Kasumi-1 (cell line): ENCODE results near the gene CUEDC2.
"Not testable (repeated sequence)": the region's sequence is repeated elsewhere in the genome, so short reads cannot be mapped to it uniquely, and the experiment has no call there.

Source experiments
- DNase-seq, 2 experiments: peaks; one replicate each; lab custom pipeline; 2025; lab: John Stamatoyannopoulos, UW

CUEDC2 gene

GRCh38 chr10:102454662-102455487, 22.5 kb upstream of the CUEDC2 start:
- not testable (repeated sequence) for DNase-seq

- DNase-seq, result no peak
Measured at GRCh38 chr10:102453502-102453901, 21.1 kb upstream of the CUEDC2 start.

- DNase-seq, result no peak
Measured at GRCh38 chr10:102452672-102453340, 20.4 kb upstream of the CUEDC2 start.

GRCh38 chr10:102451105-102451969, 19.0 kb upstream of the CUEDC2 start, which contains the start of gene C10orf95:
C10orf95 (minus strand) TSS chr10:102451543; CDS start chr10:102451093, 450 bp downstream.
- DNase-seq, result no peak

GRCh38 chr10:102450374-102451104, 18.2 kb upstream of the CUEDC2 start:
- peak; percentile 78 to 86 for DNase-seq

- peak; percentile 47 to 64 for DNase-seq
Measured at GRCh38 chr10:102450124-102450373, 17.7 kb upstream of the CUEDC2 start.

- DNase-seq, result peak; percentile 72 to 82
Measured at GRCh38 chr10:102449321-102450123, 17.1 kb upstream of the CUEDC2 start.

- DNase-seq, result no peak
Measured at GRCh38 chr10:102444851-102445250, 12.5 kb upstream of the CUEDC2 start.

- DNase-seq, result no peak
Measured at GRCh38 chr10:102438374-102438773, 6.0 kb upstream of the CUEDC2 start.

GRCh38 chr10:102437515-102437914, 5.1 kb upstream of the CUEDC2 start:
- DNase-seq, result no peak

- no peak for DNase-seq
Measured at GRCh38 chr10:102436312-102436711, 3.9 kb upstream of the CUEDC2 start.

- DNase-seq, result peak; percentile 88 to 90
Measured at GRCh38 chr10:102435529-102436233, 3.3 kb upstream of the CUEDC2 start.

GRCh38 chr10:102435133-102435497, 2.7 kb upstream of the CUEDC2 start:
- no peak for DNase-seq

- peak; percentile 81 to 86 for DNase-seq
Measured at GRCh38 chr10:102434394-102435132, 2.2 kb upstream of the CUEDC2 start.

GRCh38 chr10:102433619-102434046, 1.3 kb upstream of the CUEDC2 start:
- DNase-seq, result peak; percentile 91 to 94

GRCh38 chr10:102431452-102432124, 786 bp downstream of the CUEDC2 start:
- DNase-seq, result peak; percentile 59 to 73

- DNase-seq, result no peak
Measured at GRCh38 chr10:102429468-102429867, 2.9 kb downstream of the CUEDC2 start.

- DNase-seq, result no peak
Measured at GRCh38 chr10:102426803-102427287, 5.5 kb downstream of the CUEDC2 start.

- no peak for DNase-seq
Measured at GRCh38 chr10:102425444-102425843, 6.9 kb downstream of the CUEDC2 start.
